GM04503 (cell line): ENCODE measurements around the gene JMJD8.

Experiments used
- DNase-seq: peaks from one replicate; pipeline ENCODE4 v3.0.0-alpha.2; 2012; ENCODE audit warnings: low read depth

The JMJD8 gene, protein sequence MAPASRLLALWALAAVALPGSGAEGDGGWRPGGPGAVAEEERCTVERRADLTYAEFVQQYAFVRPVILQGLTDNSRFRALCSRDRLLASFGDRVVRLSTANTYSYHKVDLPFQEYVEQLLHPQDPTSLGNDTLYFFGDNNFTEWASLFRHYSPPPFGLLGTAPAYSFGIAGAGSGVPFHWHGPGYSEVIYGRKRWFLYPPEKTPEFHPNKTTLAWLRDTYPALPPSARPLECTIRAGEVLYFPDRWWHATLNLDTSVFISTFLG

DNA sequence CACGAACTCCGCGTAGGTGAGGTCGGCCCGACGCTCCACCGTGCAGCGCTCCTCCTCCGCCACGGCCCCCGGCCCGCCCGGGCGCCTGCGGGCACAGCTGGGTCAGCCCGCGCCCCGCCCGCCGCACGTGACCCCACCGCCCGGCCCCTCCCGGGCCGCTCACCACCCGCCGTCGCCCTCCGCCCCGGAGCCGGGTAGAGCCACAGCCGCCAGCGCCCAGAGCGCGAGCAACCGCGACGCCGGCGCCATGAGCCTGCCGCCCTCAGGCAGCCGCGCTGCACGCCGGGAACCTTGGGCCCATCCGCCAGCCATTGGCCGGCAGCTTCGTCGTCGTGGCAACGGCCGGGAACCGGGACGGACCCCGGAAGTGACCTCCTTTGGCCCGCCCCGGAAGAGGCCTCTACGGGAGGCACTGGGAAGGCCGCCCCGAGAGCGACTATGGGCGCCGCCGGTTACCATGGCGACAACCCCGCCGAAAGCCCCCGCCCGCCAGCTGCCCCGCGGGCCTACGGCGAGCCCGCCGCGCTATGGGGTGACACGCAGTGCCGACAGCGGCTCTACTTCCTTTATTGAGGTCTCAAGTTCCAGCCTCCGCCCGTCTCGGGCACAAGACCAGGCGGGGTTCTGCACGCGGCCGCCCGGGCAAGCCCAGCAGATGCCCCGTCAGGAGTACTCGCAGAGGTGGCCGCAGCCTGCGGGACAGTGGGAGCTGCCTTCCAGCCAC lies at the start of gene JMJD8:
Gene JMJD8 (minus strand): TSS at position 264 of the 724 bp plus-strand sequence. CDS start 15 bp downstream, at position 249.
- DNase-seq: peak; percentile 73

DNA sequence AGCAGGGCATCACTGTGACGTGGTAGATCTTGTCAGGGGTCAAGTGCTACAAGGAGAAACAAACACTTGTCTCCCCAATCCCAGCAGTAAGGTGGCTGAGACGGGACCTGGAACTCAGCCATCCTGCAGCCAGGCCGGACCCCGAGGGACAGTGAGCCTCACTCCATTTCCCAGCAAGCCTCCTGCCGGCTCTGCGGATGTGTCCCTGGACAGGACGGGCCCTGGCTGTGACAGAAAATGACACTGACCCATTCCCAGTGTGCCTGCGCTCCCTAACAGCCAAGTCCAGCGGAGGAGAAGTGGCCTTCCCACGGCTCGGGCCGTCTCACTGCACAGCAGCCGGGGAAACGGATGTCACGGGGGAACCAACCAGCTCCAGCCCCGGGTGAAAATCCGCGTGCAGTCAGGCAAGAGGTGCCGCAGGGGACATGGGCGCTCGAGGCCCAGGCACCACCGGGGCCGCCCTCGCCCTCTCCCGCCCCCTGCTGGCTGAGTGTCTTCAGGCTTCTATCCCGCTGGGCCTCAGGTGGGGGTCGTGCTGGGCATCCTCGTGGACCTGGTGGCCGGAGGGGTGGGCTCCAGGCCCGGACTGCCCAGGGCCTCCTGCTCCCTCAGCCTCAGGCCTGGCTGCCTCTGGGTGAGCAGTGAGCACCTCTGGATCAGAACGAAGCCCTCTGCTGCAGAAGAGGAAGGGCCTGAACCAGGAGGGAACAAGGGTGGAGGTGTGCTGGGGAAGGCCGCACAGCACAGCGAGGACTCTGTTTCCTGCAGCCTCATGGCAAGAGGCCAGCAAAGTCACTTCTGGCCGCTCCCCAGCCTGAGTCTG lies 49.5 kb upstream of the JMJD8 start:
- no peak for DNase-seq

DNA sequence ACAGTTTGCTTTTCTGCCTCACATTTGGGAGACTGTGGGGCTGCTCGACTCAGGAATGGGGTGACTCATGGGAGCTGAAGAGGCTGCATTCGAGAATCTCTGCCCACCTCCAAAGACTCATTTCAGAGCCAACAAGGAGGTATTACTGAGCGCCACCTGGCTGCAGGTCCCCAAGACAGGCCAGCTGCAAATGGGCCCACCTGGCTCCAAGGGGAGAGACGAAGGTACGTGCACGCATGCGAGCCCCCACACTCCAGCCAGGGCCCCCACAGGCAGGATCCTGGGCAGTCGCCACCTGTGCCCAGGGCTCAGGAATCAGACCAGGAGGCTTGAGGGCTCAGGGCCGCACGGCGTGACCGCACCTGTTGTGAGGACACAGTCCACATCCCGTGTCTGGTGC lies 48.8 kb upstream of the JMJD8 start:
- DNase-seq: no peak

DNA sequence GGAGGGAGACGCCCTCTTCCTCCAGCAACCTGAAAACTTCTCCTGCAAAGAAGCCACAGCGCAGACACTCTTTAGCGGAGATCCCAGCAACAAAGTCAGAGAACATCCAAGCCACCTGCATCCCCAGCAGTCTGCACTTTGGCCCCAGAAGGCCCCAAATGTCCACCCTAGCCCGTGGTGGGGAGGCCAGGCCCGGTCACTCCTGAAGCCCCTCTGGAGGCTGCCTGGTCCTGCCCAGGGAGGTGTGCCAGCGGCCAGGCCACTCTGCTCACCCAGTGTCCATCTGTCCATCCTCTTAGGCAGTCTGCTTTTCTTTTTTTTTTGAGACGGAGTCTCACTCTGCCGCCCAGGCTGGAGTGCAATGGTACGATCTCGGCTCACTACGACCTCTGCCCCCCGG lies 48.2 kb upstream of the JMJD8 start:
- DNase-seq: no peak

DNA sequence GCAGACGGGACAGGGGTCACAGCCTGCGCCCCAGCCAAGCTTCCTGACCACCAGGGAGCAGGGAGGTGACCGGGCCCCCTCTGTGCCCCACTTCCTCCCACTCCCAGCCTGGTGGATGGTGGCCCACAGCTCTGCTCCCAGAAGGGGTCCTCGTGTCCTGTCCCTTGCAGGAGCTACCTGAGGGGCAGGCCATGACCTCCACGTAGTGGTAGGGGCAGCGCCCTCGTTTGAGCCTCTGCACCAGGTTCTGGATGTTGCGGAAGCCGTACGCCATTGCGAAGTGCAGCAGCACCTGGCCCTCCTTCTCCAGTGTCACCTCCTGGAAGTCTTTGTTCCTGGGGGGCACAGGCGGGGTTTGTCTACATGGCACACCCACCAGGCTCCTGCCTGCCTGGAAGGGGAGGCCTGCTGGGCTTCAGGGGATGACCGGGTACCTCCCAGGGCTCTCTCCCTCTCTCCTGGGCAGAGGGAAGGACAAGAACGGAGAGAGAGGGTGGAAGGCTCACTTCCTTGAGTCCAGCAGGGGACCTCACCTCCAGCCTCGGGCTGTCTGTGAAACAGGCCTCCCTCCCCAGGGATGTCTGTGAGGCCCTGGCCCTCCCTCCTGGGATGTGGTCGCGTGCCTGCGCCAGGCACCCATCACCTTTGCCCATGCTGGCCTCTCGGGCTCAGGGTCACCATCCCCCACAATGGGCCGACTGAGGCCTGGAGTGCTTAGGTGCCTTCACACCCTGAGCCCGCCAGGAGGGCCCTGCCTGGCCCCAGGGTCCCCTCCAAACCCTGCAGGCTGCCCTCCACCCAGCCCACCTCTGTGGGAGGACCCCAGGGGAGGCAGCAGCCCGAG lies 46.8 kb upstream of the JMJD8 start:
- DNase-seq: no peak

DNA sequence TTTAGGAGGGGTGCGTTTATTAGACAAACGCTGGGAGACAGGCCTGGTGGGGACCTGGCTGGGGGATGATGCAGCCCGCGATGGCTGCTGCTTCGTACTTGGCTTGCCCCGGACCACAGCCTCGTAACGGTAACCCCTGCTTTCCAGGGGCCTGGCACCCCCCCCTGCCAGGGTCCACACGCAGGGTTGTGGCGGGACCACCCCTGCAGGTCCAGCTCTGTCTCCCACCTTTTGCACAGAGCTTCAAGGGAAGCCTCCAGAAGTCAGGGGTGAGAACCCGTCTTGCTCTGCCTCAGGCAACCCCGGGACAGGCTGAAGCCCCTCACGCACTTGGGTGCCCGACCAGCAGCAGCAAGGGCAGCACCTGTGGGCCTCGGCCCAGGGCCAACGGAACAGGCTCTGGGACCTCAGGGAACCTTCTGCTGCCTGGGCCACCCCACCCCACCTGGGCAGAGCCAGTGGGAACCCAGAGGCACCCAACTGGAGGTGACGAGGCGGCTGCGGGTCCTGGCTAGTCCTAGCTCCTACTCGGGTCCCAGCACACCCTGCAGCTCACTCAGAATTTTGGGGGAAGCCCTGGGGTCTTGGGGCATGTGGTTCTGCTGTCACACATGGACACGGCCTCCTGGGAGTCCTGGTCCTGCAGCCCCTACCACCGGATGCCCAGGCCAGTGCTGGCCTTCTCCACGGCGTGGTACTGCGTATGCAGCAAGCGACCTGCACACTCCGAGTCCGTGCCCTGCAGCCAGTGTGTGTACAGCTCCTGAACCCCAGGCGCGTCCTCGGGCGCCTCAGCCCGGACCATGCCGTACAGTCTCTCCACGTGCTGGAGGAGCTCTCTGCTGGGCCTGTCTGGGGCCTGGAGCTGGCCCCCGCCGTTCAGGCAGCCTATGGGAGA lies 45.9 kb upstream of the JMJD8 start:
- no peak for DNase-seq

DNA sequence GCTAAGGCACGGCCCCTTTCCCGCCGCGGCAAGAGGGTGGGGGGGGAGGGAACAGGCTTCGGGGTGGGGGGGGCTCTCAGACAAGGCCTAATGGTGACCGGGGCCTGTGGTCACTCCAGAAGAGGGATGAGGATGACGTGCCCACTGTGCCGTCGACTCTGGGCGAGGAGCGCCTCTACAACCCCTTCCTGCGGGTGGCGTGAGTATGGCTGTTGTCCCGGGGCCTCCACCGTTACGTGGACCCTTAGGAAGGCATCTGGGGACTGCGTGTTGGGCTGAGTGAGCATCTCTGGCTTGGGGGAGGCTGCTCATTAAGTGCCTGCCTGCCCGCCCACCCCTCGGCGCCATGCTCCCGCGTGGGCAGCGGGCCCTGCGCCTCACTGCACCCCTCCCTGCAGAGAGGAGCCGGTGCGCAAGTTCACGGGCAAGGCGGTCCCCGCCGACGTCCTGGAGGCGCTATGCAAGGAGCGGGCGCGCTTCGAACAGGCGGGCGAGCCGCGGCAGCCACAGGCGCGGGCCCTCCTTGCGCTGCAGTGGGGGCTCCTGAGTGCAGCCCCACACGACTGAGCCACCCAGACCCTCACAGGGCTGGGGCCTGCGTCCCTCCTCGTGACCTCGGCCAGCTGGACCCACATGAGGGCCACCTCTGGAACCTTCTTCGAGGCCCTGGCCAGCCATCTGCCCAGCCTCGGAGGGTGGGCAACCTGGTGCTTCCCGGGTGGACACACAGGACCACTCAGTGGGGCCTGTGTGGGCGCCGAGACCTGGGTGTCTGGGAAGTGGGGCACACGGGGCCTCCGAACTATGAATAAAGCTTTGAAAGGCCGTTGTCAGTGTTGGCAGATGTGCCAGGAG lies 45.0 kb upstream of the JMJD8 start:
- no peak for DNase-seq

DNA sequence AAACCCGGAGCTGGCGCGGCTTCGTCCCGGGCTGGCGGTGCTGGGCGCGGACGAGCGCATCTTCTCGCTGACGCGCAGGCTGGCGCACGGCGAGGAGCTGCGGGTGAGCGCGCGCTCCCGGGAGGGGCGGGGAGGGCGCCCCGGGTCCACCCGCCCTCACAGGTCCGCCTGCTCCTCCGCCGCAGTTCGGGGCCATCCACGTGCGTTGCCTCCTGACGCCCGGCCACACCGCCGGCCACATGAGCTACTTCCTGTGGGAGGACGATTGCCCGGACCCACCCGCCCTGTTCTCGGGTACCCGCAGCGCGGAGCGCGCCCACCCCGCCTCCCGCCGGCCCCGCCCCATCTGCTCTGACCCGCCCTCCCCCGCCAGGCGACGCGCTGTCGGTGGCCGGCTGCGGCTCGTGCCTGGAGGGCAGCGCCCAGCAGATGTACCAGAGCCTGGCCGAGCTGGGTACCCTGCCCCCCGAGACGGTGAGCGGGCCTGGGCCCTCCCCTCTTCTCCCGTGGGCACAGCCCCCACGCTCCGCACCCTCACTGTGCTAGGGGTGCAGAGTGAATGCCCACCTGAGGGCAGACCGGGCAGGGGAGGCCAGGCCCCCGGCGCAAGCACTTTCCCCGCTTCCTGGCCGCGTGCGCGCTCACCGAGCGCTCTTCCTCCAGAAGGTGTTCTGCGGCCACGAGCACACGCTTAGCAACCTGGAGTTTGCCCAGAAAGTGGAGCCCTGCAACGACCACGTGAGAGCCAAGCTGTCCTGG lies 44.2 kb upstream of the JMJD8 start:
- DNase-seq: no peak

DNA sequence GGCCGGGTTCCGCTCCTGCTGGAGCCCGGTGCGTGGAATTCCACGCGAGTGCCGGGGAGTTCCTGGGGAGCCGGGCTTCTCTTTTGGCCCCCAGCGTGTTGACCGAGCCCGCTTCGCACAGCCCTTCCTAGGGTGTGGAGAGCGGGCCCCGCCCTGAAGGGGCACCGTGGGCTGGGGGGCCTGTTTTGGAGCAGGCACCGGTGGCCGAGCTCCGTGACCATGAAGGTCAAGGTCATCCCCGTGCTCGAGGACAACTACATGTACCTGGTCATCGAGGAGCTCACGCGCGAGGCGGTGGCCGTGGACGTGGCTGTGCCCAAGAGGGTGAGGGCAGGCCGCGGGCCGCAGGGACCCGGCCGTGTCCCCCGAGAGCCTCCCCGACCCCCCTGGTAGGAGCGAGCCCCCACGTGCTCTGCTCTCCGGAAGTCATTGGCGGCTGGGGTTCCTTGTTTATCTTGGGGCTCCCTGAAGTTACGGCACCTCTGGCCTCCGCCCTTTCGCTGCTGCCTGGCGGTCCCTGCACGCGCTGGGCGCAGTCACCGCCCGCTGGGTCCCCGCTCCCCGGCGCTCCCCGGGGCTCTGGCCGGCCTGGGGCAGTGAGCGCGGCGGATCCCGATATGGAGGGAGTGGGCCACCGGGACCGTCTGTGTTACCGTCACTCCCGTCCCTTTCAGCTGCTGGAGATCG lies 43.3 kb upstream of the JMJD8 start:
- no peak for DNase-seq

DNA sequence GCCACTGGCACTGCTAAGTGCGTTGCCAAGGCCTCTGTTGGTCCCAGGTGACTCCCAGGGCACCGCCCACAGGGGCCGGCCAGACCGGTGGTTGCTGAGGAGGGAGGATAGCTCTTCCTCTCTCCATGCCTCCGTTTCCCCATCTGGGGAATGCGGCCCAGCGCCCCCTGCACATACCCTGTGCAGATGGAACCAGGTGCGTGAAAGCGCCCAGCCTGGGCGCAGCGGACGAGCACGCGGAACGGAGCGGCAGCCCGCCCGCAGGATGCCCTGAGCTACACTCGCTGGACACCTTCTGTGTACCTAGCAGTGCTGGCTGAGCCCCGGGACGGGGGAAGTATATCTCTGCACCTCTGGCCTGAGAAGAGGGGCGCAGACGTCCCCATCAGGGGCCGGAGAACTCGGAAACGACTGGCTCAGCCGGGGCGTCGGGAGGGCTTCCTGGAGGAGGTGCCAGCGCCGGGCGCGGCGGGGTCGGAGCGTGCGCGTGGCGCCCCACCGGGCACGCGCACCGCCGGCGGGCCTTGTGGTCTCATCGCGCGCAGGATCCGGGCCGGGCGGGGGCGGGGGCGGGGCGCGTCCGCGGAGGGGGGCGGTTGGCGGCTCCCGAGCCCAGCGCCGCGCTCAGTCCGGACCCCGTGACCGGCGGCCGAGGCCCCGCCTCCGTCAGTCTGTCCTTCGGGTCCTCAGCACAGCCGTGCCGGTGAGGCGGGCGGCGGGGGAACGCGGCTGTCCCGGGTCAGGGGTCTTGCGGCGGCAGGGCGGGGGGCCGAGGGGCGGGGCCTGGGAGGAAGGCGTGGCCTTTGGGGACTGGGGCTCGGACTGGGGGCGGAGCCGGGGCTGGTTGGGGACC lies 42.5 kb upstream of the JMJD8 start, which contains the start of the genes CCDC78 and HAGHL:
Gene CCDC78 (minus strand): TSS at position 6 of the 853 bp plus-strand sequence. CDS start 76 bp downstream, outside the sequence.
Gene HAGHL (plus strand): TSS at position 669 of the 853 bp plus-strand sequence. CDS start 404 bp downstream, outside the sequence.
- DNase-seq: no peak

DNA sequence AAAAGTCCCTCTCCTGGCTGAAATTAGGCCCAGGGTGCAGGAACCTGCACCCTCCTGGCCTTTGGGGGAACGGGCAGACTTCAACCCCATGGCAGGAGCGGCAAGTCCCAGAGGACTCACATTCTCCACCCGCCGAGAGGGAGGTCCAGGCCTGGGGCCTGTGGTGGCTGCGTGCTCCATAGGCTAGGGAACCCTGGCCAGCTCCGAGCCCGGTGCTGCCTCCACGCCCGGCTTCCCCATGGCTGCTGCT lies 42.0 kb upstream of the JMJD8 start:
- no peak for DNase-seq

DNA sequence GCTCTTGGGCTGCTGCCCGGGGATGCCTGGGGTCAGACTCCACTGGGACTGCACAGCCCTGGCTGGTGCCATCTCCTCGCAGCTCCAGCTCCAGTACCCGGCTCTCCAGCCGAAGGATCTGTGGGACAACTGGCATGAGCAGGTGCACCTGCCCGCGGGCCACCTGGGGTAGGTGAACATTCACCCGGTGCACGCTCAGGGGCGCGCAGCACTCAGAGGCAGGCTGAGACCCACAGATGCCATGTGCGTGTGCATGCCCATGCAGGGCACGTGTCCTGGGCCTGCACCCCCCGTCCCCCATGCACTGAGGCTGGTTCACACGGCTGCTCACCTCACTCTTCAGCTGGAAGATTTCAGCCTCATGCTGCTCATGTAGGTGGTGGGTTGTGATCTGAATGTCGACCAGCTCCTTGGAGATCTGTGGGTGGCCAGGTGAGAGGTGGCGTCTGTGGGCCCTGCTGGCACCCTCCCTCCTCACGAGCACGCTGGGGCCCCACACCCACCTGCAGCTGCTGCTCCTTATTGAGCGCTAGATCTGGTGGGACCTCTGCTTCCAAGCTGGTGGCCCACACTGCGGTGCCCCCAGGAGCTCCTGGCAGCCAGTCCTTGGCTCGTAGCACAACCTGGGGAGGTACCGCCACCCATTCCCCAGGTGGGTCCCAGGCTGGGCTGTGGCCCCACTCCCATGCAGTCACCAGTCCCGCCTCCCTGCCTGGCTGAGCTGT lies 41.5 kb upstream of the JMJD8 start:
- DNase-seq: no peak

DNA sequence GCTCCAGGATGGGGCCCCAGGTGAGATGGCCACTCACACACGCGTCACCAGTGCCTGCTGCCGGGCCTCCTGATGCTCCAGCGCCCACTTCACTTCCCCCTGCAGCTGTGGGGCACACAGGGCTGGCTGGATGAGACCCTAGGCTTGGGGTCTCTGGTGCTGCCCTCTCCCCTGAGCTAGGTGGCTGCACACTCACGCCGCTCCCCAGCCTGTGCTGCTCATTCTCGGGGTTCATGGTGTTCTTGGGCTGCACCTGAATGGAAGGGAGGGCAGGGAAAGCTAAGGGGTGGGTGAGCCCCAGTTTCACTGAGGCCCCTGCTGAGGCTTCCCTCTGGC lies 40.9 kb upstream of the JMJD8 start:
- DNase-seq: no peak

DNA sequence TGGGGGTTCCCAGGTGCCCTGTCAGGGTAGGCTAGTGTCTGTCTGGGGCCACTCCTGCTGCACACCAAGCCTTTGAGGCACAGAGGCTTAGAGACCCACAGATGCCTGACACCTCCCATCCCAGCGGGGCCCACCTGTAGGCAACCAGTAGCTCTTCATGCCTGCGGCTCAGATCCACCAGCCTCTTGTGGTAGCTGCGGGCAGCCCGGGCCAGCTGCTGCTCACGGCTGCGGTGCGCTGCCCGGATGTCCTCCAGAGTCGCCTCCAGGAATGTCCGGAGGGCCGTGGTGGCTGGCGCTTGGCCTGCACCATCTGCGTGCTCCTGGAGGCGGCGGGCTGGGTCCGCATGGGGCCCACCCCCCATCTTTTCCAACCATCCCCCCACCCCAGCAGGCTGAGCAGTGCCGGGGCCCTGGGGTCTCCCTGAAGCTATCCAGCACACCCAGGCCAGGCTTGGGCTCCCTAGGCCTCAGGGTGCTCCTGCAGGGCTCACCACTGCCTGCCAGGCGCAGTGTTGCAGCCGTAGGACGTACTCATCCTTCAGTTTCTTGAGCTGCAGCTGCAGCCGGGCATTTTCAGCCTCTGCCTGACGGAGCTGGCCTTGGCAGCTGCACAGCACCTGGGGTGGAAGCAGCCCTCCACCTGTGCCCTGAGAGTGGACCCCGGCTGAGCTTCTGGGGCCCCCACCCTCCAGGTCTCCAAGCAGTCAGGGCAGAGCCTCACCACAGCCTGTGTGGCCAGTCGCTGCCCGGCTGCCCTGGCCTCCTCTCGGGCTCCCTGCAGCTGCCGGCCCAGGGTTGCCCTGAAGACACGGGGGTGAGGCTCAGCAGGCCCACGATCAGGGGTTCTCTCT lies 40.3 kb upstream of the JMJD8 start:
- DNase-seq: no peak

DNA sequence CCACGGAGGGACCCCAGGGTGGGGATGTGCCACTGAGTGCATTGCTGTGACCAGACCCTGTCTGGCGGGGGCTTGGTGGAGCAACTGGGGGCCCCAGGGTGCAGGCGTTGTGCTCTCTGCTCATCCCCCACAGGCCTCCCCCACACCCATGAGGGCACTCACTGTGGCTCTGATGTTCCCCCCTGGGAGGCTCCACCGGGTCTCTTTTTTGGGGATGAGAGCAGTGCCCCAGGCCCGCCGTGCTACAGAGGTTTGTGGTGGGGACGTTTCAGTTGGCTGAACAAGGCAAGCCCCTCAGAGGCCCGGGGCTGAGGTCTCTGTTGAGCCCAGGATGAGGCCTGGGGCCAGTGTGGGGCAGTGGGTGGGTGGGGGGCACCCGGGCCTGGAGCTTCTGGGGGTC lies 39.6 kb upstream of the JMJD8 start:
- no peak for DNase-seq
